Measurements from ENCODE around the gene CZIB. TPM values are rescaled to one million over a fixed set of nuclear protein-coding genes. Genes with fewer than 3 reads are reported as not detected.
"Not testable (repeated sequence)": the region's sequence is repeated elsewhere in the genome, so short reads cannot be mapped to it uniquely, and the experiment has no call there.

The CZIB gene
- total RNA-seq, 1 donor from 2014 or later: 28.0 TPM

- peak; percentile 97 for ATAC-seq
Measured at GRCh38 chr1:53238197-53239155, 18.0 kb upstream of the CZIB start, which contains the start of gene MAGOH. TSS of gene MAGOH (minus strand) at chr1:53238518. CDS start at chr1:53238448, 70 bp downstream.

GRCh38 chr1:53237638-53238037 lies 17.2 kb upstream of the CZIB start:
- no peak for ATAC-seq

GRCh38 chr1:53220962-53221286 lies 490 bp upstream of the CZIB start:
- no peak for ATAC-seq

GRCh38 chr1:53219711-53220110 lies 723 bp downstream of the CZIB start:
- ATAC-seq: no peak

- ATAC-seq: no peak
Measured at GRCh38 chr1:53218201-53218600, 2.2 kb downstream of the CZIB start.

GRCh38 chr1:53214376-53214940 lies 6.0 kb downstream of the CZIB start:
- ATAC-seq: no peak

- no peak for ATAC-seq
Measured at GRCh38 chr1:53210954-53211353, 9.5 kb downstream of the CZIB start.

- ATAC-seq: no peak
Measured at GRCh38 chr1:53210352-53210751, 10.1 kb downstream of the CZIB start.

GRCh38 chr1:53207726-53208125 lies 12.7 kb downstream of the CZIB start:
- no peak for ATAC-seq

GRCh38 chr1:53206735-53207379 lies 13.6 kb downstream of the CZIB start:
- ATAC-seq: no peak

- not testable (repeated sequence) for ATAC-seq
Measured at GRCh38 chr1:53206083-53206685, 14.2 kb downstream of the CZIB start.

GRCh38 chr1:53205496-53205895 lies 14.9 kb downstream of the CZIB start:
- ATAC-seq: not testable (repeated sequence)

GRCh38 chr1:53203466-53203865 lies 17.0 kb downstream of the CZIB start:
- no peak for ATAC-seq

- ATAC-seq: peak; percentile 88
Measured at GRCh38 chr1:53198241-53198651, 22.2 kb downstream of the CZIB start.

GRCh38 chr1:53197291-53198200 lies 22.9 kb downstream of the CZIB start:
- ATAC-seq: no peak

- ATAC-seq: peak; percentile 95
Measured at GRCh38 chr1:53196485-53197290, 23.7 kb downstream of the CZIB start, which contains the start of gene CPT2. TSS of gene CPT2 (plus strand) at chr1:53196824. CDS start at chr1:53196944, 120 bp downstream.

- peak; percentile 19 for ATAC-seq
Measured at GRCh38 chr1:53196017-53196484, 24.4 kb downstream of the CZIB start.

GRCh38 chr1:53195246-53196016 lies 25.0 kb downstream of the CZIB start:
- no peak for ATAC-seq

- ATAC-seq: no peak
Measured at GRCh38 chr1:53190210-53190611, 30.2 kb downstream of the CZIB start.

- no peak for ATAC-seq
Measured at GRCh38 chr1:53189061-53189460, 31.4 kb downstream of the CZIB start.
